SIG-M5 (cell line): ENCODE data around the gene CPNE1.
"Not testable (repeated sequence)": the region's sequence is repeated elsewhere in the genome, so short reads cannot be mapped to it uniquely, and the experiment has no call there.

Experiments
- DNase-seq: peaks from one replicate; lab custom pipeline; 2025; lab: John Stamatoyannopoulos, UW

CPNE1 gene

GRCh38 chr20:35664466-35665206 is at the start of gene CPNE1, which contains the start of gene RBM12:
Gene CPNE1 (minus strand): TSS chr20:35664900. CDS start chr20:35632923, 31,977 bp downstream.
Gene RBM12 (minus strand): TSS chr20:35664900. CDS start chr20:35655322, 9,578 bp downstream.
- peak; percentile 49 for DNase-seq

GRCh38 chr20:35714127-35714526 is 49.4 kb upstream of the CPNE1 start:
- DNase-seq = no peak

GRCh38 chr20:35713120-35713519 is 48.4 kb upstream of the CPNE1 start:
- DNase-seq = not testable (repeated sequence)

- DNase-seq = no peak
These were observed 47.0 kb upstream of the CPNE1 start for GRCh38 chr20:35711588-35712209.

GRCh38 chr20:35710884-35711587 is 46.3 kb upstream of the CPNE1 start:
- DNase-seq = no peak

GRCh38 chr20:35710039-35710438 is 45.3 kb upstream of the CPNE1 start:
- DNase-seq = no peak

- DNase-seq = no peak
These were observed 44.6 kb upstream of the CPNE1 start for GRCh38 chr20:35709259-35709658.

DNA sequence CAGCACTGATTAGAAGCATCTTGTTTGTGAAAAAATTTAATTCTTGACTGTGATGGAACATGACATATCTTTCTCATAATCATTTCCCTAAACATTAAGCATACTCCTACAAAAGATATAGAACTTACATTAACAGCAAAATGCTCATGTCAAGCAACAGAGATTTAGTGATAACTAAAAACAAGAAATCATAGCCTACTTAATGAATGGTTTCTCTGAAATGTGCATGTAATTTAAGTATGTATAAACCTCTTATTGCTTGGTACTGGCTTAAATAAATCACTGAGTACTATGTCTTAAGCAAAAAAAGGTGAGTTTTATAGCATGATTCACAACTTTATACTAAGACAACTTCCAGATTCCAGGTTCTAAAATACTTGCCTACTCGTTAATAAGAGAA is 43.8 kb upstream of the CPNE1 start:
- no peak for DNase-seq

DNA sequence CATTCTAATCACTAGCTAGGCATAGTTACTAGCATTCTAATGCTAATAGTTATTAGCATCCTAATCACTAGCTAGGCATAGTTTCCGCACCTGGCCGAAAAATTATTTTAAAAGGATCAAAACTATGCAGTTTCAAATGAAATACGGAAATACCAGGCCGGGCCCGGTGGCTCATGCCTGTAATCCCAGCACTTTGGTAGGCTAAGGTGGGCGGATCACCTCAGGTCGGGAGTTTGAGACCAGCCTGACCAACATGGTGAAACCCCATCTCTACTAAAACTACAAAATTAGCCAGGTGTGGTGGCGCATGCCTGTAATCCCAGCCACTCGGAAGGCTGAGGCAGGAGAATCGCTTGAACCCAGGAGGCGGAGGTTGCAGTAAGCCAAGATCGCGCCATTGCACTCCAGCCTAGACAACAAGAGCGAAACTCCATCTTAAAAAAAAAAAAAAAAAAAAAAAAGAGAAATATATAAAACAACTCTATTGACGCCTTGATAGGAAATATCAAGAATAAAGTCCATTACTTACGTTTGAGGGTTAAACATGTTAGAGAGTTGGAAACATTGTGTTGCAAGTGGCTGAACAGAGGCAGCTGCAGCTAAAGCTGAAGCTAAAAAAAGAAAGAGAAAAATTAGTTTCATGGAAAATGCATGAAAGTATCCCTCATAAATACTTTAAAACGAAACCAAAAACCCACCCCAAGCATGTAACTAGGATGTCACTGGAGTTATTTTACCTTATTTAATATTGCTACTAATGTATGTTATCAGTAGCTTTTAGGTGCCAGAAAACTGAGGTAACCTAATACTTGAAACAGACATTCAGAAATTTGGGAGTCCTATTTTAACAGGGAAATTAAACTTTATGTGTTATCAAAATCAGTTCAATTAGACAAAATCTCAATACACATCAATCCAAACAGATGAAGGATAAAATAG is 42.2 kb upstream of the CPNE1 start:
- DNase-seq = not testable (repeated sequence)

- not testable (repeated sequence) for DNase-seq
These were observed 41.2 kb upstream of the CPNE1 start for GRCh38 chr20:35705894-35706293.

DNA sequence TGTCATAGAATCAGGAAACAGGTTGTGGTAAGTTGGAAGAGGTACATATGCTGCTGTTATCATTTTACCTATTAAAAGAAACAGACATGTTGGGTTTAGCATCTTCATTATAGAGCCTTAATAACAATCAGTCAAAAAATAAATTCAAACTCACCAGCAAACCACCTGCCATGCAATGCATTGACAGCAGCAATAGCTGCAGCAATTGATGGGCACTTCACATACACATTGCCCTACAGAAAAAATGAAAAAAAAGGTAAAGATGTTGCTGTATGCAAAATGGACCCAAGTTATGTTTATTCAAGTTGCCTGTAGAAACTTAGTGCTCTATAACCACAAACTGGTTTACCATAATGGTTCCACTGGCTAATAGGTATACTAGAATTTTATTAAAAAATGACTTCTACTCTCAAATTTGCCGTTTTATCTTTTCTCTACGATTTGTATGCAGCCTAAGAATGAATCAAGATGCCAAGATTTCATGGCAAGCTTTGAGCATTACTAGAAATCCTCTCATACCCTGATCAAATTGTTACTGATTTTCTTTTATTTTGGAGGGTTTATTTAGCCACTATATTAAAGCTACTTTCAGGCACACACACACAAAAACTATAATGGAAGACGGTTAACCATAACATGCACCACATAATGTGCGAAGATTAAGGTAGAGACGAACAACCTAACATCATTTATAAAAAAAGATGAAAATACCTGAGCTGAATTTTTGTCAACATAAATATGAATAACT is 40.0 kb upstream of the CPNE1 start:
- no peak for DNase-seq

- DNase-seq = no peak
These were observed 38.4 kb upstream of the CPNE1 start for GRCh38 chr20:35702824-35703695.

DNA sequence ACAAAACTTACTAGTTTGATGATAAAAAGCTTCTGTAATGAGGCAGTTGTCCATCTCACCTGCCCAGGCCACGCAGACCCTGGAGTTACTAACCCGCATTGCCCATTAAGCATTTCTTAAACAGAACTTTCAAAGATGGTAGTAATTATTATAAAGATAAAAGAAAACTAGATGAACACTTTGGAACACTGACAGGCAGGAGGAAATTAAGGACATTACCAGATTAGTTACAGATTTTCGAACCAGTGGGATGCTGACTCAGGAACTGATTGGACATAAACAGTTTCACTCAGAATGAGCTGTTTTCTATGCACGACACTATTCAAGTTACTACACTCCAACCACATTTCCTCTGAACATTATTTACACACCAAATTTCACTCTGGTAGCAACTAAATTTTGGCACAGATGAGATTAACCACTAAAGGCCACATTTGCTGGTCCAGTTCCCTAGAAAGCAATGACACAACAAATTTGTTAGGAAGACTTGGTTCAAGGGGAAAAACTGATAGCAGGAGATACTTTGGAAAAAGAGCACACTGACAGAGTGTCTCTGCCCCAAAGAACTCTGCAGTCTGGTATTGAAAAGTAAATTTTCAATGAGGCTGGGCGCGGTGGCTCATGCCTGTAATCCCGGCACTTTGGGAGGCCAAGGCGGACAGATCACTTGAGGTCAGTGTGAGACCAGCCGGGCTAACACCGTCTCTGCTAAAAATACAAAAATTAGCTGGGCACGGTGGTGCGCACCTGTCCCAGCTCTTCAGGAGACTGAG is 37.5 kb upstream of the CPNE1 start:
- DNase-seq = no peak

GRCh38 chr20:35700625-35701148 is 36.0 kb upstream of the CPNE1 start:
- DNase-seq = no peak

- DNase-seq = no peak
These were observed 35.4 kb upstream of the CPNE1 start for GRCh38 chr20:35699957-35700624.

- DNase-seq = no peak
These were observed 34.6 kb upstream of the CPNE1 start, which contains the start of the genes NFS1 and ROMO1 for GRCh38 chr20:35699127-35699956. Gene NFS1 (minus strand): TSS chr20:35699352. CDS start chr20:35699288, 64 bp downstream. Gene ROMO1 (plus strand): TSS chr20:35699405. CDS start chr20:35699633, 228 bp downstream.
